ENCODE data around the gene MAGEA1.
"Not testable (repeated sequence)": the region's sequence is repeated elsewhere in the genome, so short reads cannot be mapped to it uniquely, and the experiment has no call there.

Gene MAGEA1, protein sequence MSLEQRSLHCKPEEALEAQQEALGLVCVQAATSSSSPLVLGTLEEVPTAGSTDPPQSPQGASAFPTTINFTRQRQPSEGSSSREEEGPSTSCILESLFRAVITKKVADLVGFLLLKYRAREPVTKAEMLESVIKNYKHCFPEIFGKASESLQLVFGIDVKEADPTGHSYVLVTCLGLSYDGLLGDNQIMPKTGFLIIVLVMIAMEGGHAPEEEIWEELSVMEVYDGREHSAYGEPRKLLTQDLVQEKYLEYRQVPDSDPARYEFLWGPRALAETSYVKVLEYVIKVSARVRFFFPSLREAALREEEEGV

DNA sequence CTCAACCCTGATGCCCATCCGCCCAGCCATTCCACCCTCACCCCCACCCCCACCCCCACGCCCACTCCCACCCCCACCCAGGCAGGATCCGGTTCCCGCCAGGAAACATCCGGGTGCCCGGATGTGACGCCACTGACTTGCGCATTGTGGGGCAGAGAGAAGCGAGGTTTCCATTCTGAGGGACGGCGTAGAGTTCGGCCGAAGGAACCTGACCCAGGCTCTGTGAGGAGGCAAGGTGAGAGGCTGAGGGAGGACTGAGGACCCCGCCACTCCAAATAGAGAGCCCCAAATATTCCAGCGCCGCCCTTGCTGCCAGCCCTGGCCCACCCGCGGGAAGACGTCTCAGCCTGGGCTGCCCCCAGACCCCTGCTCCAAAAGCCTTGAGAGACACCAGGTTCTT is at the start of gene MAGEA1:
TSS of gene MAGEA1 (plus strand) at position 154 of the 400 bp plus-strand sequence. CDS start 3,106 bp downstream, outside the sequence.
- DNase-seq (ENCODE audit: low spot score), result no peak

DNA sequence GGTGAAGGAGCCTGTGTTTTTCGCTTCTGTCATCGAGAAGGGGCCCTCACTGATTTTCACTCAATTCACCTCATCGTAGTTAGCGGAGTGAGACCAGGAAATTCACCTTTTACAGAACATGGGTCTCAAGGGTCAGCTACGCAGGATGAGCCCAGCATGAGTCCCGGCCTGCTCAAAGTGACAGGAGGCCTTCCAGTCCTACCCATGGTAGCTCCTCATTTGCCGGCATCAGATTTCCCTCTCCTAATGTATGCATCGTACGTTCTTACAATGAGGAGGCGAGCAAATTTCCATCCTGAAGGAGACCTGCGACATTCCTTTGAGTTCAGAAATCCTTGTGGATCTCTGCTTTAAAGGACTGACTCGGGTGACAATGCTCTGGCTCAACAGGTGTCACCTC is 46.2 kb upstream of the MAGEA1 start:
- not testable (repeated sequence) for DNase-seq (ENCODE audit: low spot score)

DNA sequence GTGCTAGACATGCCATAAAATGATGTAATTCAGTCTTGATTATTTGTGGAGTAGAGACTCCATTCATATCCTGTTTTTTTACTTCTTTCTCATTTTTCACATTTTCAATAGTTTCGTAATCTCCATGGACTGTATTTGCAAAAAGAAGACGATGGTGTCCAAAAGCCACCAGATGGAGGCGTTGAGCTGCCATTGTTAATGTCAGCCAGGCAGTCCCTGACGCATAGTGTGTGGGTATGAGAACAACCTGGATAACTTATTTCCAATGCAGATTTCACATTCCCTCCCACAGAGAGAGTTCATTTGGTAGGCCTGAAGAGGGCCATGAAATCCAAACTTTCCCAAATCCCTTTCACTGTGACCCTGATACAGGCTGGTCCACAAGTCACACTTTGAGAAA is 40.0 kb upstream of the MAGEA1 start:
- DNase-seq (ENCODE audit: low spot score), result not testable (repeated sequence)

DNA sequence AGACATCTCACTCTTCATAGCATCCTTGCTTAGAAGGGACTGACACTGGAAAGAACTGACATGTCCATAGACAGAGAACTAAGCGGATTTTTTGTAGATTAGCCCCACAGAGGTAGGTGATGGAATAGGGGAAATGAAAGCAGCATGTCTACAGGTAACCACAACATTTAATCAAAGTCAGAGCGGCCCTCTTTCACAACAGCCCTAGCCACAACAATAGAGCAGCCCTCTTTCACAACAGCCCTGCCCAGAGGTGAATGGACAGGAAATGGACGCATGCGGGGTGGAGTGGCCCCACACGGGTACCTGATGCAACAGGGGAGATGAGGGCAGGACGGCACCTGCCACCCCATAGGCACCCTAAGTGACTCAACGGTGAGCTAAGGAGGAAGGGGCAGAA is 32.8 kb upstream of the MAGEA1 start:
- not testable (repeated sequence) for DNase-seq (ENCODE audit: low spot score)

DNA sequence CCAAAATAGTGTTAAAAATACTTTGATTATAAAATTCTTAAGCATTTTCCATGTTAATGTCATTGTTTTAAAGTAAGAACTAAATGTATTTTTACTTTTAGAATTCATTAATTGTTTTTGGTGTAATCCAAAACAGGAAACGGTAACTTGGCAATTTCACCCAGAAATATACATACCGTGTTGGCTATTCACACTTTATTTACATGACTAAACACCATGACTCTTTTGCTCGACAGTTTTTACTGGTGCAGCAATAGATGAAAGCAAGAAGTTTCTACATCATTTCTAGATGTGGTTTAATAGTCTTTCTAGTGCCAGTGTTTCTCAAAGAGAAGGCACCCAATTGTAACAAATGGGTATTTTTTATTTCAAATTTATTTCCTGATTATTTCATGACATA is 25.6 kb upstream of the MAGEA1 start:
- DNase-seq (ENCODE audit: low spot score), result no peak

DNA sequence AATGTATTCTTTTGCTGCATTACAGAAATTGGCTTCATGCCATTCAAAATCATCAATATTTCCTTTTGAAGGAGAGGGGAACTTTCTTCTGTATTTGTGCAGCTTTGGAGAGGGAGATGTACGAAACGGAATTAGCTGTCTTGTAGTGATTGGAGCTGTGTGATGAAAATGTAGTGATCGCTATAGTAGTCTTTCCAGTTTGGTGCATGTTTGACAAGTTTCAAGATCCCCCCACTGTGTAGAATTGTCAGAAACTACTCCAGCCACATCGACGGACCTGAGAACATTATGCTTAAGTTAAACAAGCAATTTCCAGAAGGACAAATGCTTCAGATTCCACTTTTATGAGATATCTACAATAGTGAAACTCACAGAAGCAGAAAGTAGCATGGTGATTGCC is 21.6 kb upstream of the MAGEA1 start:
- no peak for DNase-seq (ENCODE audit: low spot score)

DNA sequence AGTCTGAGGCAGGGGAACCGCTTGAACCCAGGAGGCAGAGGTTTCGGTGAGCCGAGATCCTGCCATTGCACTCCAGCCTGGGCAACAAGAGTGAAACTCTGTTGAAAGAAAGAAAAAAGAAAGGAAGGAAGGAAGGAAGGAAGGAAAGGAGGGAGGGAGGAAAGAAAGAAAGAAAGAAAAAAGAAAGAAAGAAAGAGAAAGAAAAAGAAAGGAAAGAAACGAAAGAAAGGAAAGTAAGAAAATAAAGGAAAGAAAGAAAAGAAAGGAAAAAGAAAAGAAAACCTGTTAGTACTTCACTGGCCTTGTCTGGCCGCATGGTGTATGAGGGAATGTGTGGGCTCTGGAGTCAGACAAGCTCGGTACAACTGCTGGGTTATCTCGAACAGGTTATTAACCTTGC is 20.8 kb upstream of the MAGEA1 start:
- no peak for DNase-seq (ENCODE audit: low spot score)

DNA sequence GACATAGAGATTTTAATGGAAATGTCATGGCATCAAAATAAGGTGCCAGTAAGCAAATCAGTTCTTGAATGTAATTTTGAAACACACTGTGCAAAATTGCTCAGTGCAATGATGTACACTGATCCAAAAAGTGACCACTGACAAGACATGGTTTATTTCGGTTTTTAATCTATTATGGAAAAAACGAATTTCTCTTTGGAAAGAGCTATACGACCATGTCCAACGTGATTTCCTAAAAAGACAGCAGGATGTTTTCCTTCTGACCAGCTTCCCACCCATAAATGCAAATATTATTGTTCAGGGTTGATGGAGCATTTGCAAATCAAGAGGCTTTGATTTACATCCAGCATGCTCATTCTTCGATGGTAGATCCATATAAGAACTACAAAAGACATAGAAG is 17.1 kb upstream of the MAGEA1 start:
- no peak for DNase-seq (ENCODE audit: low spot score)

DNA sequence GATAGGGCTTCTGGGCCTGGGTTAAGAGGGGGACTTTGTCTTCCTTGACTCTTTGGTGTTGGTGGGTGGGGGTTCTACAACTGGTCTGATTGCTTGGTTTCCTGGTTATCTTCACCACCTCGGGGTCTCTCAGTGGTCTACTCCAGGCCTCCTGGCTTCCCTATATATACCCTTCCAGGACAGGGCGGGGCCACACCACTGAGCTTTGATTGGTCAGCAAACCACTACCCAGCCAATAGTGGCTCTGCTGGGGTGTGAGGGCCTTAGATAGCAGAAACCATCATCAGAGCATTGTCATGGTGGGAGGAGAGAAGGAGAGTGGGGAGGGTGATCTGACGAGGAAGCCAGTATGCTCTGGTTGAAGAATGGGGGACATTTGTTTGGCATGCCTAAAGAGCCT is 14.4 kb upstream of the MAGEA1 start:
- peak; percentile 5 for DNase-seq (ENCODE audit: low spot score)

DNA sequence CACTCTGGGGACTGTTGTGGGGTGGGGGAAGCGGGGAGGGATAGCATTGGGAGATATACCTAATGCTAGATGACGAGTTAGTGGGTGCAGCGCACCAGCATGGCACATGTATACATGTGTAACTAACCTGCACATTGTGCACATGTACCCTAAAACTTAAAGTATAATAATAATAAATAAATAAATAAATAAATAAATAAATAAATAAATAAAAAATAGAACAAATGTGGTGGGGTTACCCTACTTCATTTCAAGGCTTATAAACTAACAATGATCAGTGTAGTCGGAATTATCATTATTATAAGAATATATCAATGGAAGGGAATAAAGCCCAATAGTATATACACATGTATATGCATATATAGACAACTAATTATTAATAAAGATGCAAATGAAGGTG is 10.7 kb upstream of the MAGEA1 start:
- not testable (repeated sequence) for DNase-seq (ENCODE audit: low spot score)

DNA sequence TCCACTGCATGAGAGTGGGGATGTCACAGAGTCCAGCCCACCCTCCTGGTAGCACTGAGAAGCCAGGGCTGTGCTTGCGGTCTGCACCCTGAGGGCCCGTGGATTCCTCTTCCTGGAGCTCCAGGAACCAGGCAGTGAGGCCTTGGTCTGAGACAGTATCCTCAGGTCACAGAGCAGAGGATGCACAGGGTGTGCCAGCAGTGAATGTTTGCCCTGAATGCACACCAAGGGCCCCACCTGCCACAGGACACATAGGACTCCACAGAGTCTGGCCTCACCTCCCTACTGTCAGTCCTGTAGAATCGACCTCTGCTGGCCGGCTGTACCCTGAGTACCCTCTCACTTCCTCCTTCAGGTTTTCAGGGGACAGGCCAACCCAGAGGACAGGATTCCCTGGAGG is 2.7 kb downstream of the MAGEA1 start:
- no peak for DNase-seq (ENCODE audit: low spot score)

DNA sequence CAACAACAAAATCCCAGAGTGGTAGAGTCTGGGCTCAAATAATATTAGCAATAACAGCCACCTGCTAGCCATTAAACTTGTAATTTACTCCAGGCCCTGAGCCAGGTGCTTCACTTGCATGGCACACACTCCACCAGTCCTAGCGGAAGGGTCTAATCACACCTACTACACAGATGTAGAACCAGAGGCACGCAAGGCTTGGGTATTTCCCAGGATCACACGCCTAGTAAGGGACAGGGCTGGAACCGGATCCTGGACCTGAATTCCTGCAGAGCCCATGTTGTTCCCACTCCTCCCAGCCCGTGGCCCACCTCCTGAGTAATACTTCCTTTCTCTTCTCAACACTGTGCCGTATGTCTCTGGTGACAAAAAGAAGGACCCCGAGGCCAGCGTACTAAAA is 5.7 kb downstream of the MAGEA1 start:
- DNase-seq (ENCODE audit: low spot score), result no peak

DNA sequence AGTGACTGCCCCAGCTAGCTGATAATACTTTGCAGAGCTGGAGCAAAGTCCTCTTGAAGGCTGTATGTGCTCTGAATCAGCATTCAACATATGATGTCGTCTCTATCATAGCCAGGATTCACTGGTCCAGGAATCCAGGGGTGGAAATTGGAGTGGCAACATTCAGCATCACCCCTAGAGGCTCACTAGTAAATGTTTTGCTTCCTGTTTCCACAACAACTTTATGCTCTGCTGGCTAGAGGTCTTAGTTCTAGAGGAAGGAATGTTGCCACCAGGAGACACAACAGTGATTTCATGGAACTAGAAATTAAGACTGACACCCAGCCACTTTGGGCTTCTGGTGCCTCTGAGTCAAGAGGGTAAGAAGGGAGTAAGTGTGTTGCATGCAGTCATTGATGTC is 11.3 kb downstream of the MAGEA1 start:
- no peak for DNase-seq (ENCODE audit: low spot score)

DNA sequence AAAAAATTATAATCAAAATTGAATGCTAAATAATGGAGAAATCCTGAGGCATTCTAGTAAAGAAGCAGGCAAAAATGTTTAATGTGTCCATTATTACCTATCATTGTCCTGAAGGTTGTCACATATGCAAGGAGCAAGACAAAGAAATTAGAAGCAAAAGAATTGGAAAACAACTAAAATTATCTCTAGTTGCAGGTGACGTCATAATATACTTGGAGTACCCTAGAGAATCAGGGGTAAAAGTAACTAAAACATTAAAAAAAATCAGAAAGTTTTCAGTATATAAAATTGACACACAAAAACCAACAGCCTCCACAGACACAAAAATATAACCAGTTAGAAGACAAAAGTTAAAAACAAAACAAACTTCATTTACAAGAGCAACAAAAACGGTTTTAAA is 21.4 kb downstream of the MAGEA1 start:
- DNase-seq (ENCODE audit: low spot score), result no peak

DNA sequence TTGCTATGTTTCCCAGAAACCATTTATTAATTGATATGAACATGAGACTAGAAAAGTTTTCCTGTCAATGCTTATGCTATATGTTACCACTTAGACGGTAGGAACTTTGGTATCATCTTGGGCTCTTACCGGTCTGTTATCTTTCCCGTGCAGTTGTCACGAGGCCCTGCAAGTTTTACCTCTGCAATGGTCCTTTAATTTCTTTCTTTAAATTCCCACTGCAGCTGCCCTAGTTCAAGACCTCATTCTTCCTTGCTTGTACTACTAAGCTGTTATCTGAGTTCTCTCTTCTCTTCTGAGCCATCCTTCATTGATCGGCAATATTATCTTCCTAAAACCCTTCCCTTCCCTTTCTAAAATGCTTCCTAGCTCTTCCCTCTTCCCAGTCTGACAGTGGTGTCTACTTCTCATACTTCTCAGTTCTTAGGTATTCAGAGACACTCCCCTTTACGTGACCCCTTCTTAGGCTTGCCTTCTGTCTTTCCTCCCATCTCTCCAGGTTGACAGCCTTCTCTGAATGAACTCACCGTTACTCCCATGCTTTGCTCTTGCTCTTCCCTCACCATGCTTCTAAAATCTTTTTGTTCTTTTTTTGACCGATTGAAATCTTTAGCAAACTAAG is 27.5 kb downstream of the MAGEA1 start:
- no peak for DNase-seq (ENCODE audit: low spot score)

DNA sequence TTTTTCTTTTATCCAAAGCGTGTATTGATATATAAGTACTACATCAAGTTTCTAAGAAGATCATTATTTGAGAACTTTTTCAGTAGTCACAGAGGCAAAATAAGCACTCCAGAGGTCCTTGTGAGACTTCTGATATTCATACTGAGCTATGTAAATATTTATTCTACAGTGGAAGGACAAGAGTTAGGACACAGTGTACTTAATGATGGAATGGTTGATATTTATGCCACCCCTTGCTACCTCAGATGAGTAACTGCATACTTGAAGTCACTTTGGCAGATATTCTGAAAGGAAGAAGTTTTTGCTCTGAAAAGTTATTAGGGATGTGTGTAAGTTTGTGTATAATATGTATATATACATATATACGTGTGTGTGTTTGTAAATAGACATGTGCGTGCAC is 30.3 kb downstream of the MAGEA1 start:
- no peak for DNase-seq (ENCODE audit: low spot score)

DNA sequence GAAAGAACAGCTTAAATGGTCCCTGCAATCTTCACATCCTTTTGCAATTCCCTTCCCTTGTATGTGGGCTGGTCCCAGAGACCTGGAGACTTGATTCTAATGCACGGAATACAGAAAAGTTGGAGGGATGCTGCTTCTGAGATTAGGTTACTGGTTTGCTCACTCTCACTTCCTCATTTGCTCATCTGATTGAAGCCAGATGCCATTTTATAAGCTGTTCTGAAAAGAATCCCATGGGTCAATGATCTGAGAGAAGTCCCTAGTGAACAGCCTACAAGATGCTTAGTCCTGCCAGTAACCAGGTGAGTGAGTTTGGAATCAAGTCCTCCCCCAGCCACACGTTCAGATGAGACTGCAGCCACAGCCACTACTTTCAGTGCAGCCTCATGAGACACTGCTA is 35.9 kb downstream of the MAGEA1 start:
- peak; percentile 55 for DNase-seq (ENCODE audit: low spot score)

DNA sequence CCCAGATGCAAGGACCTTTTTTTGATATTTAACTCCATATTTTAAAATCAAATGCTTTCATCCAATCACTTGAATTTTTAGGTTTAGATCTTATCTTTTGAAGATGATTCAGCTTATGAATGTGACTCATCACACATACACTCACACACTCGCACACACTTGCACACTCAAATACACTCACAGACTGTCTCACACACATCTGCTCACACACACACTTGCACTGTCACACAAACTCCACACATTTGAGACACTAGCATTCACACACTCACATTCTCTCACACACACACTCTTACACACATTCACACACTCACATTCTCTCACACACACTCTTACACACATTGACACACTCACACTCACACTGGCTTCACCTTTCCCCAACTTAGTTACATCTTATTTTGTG is 37.8 kb downstream of the MAGEA1 start:
- DNase-seq (ENCODE audit: low spot score), result no peak

DNA sequence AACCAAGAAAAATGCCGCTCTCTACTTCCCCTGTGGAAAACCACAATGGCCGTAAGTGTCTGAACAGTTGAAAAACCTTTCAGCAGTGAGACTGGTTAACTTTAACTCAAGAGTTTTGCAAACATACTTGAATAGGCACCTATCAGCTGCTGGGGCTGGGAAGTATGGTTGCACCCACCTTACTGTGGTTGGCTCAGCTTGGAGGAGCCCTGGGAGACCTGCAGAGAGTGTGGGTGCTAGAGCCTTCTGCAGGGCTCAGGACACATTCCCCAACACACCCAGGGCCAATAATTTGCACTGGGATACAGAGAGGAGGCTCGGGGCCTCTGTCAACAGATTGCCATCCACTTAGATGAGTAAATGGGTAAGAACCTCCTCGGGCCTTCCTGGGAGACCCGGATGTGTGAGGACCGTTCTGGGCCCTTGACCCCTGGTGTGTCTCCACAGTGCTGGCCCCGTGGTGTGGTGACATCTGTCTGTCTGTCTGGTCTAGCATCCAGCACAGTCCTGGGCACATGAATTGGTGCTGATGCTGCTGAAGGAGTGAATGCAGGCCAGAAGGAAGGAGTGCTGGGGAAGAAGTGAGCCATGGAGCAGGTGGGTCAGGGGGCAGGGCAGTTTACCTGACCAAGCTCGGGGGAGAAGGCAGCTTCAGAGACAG is 46.5 kb downstream of the MAGEA1 start:
- DNase-seq (ENCODE audit: low spot score), result no peak

DNA sequence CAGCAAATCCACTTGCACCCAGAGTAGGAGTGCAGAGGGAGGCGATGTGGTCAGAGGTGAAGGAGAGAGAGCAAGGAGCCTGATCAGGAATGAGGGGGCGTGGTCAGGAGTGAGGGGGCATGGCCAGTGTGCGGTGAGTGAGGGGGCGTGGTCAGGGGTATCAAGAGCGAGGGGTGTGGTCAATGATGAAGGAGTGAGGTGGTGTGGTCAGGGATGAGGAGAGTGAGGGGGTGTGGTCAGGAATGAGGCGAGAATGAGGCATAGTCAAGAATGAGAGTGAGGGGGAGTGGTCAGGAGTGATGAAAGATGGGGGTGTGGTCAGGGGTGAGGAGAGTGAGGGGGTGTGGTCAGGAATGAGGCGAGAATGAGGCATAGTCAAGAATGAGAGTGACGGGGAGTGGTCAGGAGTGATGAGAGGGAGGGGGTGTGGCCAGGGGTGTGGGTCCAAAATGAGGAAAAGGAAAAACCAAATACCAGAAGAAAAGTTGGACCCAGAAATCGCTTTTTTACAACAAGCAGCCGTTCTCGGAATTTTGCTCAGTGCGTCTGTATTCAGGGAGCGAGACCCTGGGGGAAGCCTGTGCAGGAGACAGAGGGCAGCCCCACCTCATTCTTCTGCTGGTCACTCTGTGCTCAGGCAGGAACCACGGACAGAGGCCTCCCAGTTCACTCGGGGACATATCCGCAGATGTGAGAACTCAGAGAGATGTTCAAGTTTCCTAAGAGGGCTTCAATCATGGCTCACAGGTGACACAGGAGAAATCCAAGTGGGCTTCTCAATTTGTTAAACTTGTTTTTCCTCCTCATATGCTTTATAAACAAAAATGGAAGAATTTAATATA is 47.5 kb downstream of the MAGEA1 start:
- DNase-seq (ENCODE audit: low spot score), result peak; percentile 74

Data from NAMALWA (cell line).